BLaER1 (cell line): ENCODE data around the gene FRMD4A.

Source experiments
- H3K27ac ChIP-seq: shearing (Covaris generic); formaldehyde crosslinking; 2 replicates; pipeline ENCODE4 v1.8.1; 2022
- H3K27me3 ChIP-seq: shearing (Covaris generic); formaldehyde crosslinking; 2 replicates; pipeline ENCODE4 v1.8.1; 2022
- H3K36me3 ChIP-seq: shearing (Covaris generic); formaldehyde crosslinking; 2 replicates; pipeline ENCODE4 v1.8.1; 2022
- H3K4me1 ChIP-seq: shearing (Covaris generic); formaldehyde crosslinking; 2 replicates; pipeline ENCODE4 v1.8.1; 2022
- H3K4me2 ChIP-seq: shearing (Covaris generic); formaldehyde crosslinking; 2 replicates; pipeline ENCODE4 v1.8.1; 2022
- H3K4me3 ChIP-seq: shearing (Covaris generic); formaldehyde crosslinking; 2 replicates; pipeline ENCODE4 v1.8.1; 2022
- H3K9ac ChIP-seq: shearing (Covaris generic); formaldehyde crosslinking; 2 replicates; pipeline ENCODE4 v1.8.1; 2022
- H3K9me3 ChIP-seq: shearing (Covaris generic); formaldehyde crosslinking; 2 replicates; pipeline ENCODE4 v1.8.1; 2022
- H4K20me1 ChIP-seq: shearing (Covaris generic); formaldehyde crosslinking; 2 replicates; pipeline ENCODE4 v1.8.1; 2022
- Cebpa-rat ChIP-seq: shearing (Covaris generic); IDR thresholded peaks from 2 replicates; pipeline ENCODE4 v1.8.1; 2022

FRMD4A gene

DNA sequence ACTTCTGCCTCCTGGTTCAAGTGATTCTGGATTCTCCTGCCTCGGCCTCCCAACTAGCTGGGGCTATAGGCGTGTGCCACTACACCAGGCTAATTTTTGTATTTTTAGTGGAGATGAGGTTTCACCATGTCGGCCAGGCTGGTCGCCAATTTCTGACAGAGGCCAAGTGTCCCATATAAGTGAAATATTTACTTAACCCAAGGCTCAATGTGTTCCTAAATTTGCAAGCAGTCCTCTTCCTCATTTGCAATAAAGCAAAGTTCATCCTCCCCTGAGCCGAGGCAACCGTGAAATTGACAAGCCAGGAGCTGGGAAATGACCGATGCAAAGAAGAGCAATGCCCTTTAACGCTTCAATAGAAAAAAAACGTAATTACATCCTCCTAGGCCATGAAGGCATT is 347.7 kb downstream of the FRMD4A start:
- Histone ChIP-seq H3K36me3 (no peaks in the 10 kb centered on the region), H3K4me2 (no peak overlapping the region), H3K27ac (no peak overlapping the region), H4K20me1 (no peaks in the 10 kb centered on the region), H3K4me3 (no peak overlapping the region), H3K27me3 (no peaks in the 10 kb centered on the region), H3K4me1 (peaks cover 11% of the 10 kb centered on the region), H3K9me3 (no peaks in the 10 kb centered on the region), H3K9ac (no peak overlapping the region)
- TF ChIP-seq Cebpa-rat, result no peak

DNA sequence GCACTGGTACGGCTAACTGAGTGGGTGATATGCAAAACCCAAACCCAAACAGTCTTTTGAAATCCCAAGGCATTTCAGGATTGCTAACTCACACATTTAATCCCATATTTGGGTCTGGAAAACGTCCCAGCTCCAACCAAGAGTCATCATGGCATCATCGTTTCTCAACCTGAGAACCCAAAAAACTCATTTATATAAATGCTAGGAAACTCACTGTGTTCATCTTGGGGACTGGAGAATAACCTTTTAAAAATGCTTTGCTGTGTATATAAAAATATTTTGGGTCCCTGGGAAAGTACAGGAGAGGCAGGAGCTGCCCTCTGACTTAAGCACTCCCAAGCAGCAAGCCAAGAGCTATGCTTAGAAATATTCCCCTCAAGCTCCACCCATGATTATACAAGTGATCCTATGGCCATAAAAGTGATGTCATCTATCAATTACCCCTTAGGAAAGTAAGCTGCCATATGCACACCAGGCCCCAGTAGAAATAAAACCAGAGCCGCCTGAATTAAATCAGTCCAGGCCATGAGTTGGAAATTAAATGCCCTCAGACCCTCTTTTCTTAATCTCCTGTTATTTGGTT is 352.1 kb downstream of the FRMD4A start:
- Histone ChIP-seq H3K36me3 (no peaks in the 10 kb centered on the region), H4K20me1 (no peaks in the 10 kb centered on the region), H3K27me3 (no peaks in the 10 kb centered on the region), H3K4me2 (no peak overlapping the region), H3K9me3 (no peaks in the 10 kb centered on the region), H3K4me3 (no peak overlapping the region), H3K4me1 (no peaks in the 10 kb centered on the region), H3K9ac (no peak overlapping the region), H3K27ac (no peak overlapping the region)
- no peak for TF ChIP-seq Cebpa-rat

DNA sequence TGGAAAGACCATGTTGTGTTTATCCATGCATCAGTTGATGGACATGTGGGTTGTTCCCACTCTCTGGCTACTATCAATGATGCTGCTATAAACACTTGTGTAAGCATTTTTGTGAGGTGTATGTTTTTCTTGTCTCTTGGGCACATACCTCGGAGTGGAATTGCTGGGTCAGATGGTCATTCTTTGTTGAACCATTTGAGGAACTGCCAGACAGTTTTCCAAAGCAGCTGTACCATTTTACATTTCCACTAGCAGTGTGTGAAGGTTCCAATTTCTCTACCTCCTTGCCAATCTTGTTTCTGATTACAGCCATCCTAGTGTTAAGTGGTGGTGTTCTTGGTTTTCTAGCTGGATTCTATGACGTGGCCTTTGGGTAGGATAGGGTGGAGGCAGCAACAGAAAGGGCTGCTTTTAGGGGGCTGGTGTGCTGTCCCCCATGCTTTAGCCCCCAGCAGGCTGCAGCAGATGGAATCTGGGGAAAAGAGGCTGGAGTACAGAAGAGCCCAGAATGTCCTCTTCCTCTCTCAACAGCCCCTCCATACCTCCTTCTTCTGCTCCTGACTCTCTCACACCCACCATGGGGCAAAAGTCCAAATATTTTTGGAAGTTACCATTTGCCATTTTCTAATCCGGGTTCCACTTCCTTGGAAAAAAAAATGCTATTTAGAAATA is 352.7 kb downstream of the FRMD4A start:
- H3K27ac ChIP-seq, result no peak overlapping the region
- no peaks in the 10 kb centered on the region for H4K20me1 ChIP-seq
- no peak overlapping the region for H3K4me2 ChIP-seq
- H3K4me3 ChIP-seq, result no peak overlapping the region
- no peaks in the 10 kb centered on the region for H3K27me3 ChIP-seq
- H3K4me1 ChIP-seq, result no peaks in the 10 kb centered on the region
- TF ChIP-seq Cebpa-rat, result no peak
- no peak overlapping the region for H3K9ac ChIP-seq
- H3K9me3 ChIP-seq, result no peaks in the 10 kb centered on the region
- H3K36me3 ChIP-seq, result no peaks in the 10 kb centered on the region

DNA sequence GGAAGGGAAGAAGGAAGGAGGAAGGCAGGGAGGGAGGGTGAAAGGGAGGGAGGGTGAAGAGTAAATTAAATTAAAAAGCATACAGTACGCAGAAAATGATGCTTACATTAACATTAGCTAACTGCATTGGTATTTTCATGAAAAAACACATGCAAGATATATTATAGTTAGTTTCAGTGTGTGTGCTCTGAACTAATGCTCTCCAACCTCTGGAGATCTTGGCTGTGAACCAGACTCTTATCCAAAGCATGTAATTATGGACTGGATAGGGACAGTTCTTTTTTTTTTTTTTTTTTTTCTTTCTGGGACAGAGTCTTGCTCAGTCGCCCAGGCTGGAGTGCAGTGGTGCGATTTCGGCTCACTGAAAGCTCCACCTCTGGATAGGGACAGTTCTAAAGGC is 357.0 kb downstream of the FRMD4A start:
- H3K27me3 ChIP-seq, result no peaks in the 10 kb centered on the region
- no peak overlapping the region for H3K9ac ChIP-seq
- H3K4me2 ChIP-seq, result no peak overlapping the region
- no peaks in the 10 kb centered on the region for H3K36me3 ChIP-seq
- peaks cover 6% of the 10 kb centered on the region for H3K4me1 ChIP-seq
- no peak for TF ChIP-seq Cebpa-rat
- H3K27ac ChIP-seq, result no peak overlapping the region
- H3K9me3 ChIP-seq, result no peaks in the 10 kb centered on the region
- H4K20me1 ChIP-seq, result no peaks in the 10 kb centered on the region
- no peak overlapping the region for H3K4me3 ChIP-seq

DNA sequence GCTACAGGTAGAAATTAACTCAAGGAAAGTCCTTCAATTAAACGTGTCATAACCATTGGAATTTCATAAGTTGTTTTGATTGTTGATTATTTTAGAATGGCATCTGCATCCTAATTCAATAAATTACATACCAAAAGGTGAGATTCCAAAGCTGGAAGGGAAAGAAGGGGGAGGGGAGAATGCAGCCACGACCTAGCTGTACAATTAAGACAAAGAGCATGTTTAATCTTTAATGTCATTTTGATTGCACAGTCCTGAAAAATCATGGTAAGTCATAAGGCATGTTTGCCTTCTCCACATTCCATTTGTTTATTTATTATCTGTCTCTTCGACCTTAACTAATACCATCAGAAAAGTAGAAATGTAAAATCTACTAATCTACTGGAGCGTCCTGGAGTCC is 358.1 kb downstream of the FRMD4A start:
- Histone ChIP-seq H3K4me1 (peaks cover 6% of the 10 kb centered on the region), H3K27ac (no peak overlapping the region), H3K36me3 (no peaks in the 10 kb centered on the region), H3K27me3 (no peaks in the 10 kb centered on the region), H3K9me3 (no peaks in the 10 kb centered on the region), H4K20me1 (no peaks in the 10 kb centered on the region), H3K4me3 (no peak overlapping the region), H3K9ac (no peak overlapping the region), H3K4me2 (no peak overlapping the region)
- no peak for TF ChIP-seq Cebpa-rat

DNA sequence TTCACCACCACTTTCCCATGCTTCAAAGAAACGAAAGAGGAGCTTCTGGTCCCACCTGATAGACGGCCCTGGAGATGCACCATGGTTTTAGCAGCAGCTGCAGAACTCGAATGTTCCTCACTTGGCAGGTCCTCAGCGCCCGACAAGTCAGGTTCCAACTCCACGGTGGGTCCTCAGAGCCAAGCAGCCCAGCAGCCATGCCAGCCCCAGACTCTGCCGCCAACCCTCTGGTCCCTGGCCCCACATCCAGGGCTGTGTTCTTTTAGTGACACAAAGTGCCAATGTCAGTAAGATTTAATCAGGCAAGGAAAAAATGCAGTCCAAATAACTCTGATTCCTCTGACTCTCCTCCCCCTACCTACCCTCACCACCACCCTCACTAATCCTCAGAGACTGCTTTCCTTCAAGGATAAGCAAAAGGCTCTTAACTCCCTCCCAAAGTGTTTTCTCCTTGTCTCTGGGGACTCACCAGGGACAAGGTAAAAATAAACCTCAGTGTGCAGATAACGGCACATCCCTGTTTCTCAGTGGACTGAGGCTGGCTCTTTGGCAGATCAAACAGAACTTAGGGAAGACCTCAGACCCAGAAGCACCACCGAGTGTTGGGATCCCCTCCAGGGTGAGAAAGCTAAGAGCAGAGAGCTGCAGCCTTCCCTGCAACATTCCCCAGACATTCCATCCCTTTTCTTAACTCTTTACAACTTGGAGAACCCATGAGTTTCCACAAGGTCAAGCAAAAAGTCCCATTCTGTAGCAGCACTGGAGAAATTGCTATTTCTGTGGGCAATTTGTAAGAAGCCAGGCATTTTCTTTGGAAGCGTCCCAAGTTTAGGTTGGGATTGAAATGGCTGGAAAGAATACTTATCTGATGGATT is 358.9 kb downstream of the FRMD4A start:
- H3K9ac ChIP-seq, result no peak overlapping the region
- H3K4me2 ChIP-seq, result no peak overlapping the region
- H3K4me1 ChIP-seq, result peaks cover 6% of the 10 kb centered on the region
- no peak for TF ChIP-seq Cebpa-rat
- H3K36me3 ChIP-seq, result no peaks in the 10 kb centered on the region
- no peaks in the 10 kb centered on the region for H4K20me1 ChIP-seq
- H3K27ac ChIP-seq, result no peak overlapping the region
- no peaks in the 10 kb centered on the region for H3K27me3 ChIP-seq
- H3K9me3 ChIP-seq, result no peaks in the 10 kb centered on the region
- H3K4me3 ChIP-seq, result no peak overlapping the region

DNA sequence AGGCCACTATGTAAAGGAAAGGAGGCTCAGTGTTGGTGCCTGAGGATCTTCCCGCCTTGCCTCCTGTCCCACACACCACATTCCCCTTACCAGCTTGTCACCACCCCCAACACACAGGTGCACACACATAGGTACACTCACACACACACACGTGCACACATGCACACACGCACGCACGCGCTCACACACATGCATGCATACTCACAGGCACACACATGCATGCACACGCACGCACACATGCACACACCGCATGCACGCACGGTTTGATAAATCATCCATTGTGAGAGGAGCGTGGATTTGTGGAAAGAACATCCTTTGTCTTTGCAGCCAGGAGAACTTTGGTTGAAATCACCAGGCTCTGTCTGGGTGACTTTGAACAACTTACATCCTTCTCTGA is 359.8 kb downstream of the FRMD4A start:
- no peak for TF ChIP-seq Cebpa-rat

DNA sequence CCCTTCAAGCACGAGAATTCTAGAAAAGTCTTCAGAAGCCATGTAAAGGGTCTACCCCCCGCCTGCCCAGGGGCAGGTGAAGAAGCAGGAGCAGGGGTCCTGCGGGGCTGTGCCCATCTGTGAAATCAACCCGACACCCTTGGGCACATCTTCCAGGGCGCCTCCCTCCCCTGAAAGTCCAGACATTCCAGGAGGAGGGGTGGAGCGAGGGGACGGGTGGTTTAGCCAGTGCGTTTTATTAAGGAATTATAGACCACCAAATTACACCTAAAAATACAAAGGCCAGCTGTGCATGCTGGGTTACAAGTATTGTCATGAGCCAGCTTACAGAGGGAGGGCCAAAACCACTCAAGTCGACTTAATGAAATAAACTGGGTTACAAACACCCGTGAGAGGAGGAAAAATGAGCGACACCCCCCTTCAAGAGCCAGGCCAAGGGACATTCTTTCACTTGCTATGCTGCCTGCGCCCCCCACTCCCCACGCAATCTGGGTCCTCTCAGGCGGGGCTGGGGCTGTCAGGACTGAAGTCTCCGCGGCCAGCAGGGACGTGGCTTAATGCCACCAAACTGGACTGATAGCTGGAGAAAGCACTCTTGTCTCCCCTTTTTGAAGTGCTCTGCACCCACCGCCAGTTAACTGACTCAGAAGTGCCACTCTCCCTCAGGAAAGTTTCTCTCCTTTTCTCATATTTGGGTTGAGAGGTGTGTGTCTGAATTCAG is 360.3 kb downstream of the FRMD4A start:
- Histone ChIP-seq H3K36me3 (no peaks in the 10 kb centered on the region), H3K4me3 (no peak overlapping the region), H3K27me3 (no peaks in the 10 kb centered on the region), H3K4me2 (no peak overlapping the region), H3K27ac (no peak overlapping the region), H3K9me3 (no peaks in the 10 kb centered on the region), H3K9ac (no peak overlapping the region), H4K20me1 (no peaks in the 10 kb centered on the region), H3K4me1 (peaks cover 6% of the 10 kb centered on the region)
- no peak for TF ChIP-seq Cebpa-rat

More for the DNA sequence above, 359.8 kb downstream of the FRMD4A start:
- no peaks in the 10 kb centered on the region for H3K9me3 ChIP-seq
- H4K20me1 ChIP-seq, result no peaks in the 10 kb centered on the region
- no peak overlapping the region for H3K4me3 ChIP-seq
- H3K4me2 ChIP-seq, result no peak overlapping the region
- H3K36me3 ChIP-seq, result no peaks in the 10 kb centered on the region
- H3K27me3 ChIP-seq, result no peaks in the 10 kb centered on the region
- H3K9ac ChIP-seq, result no peak overlapping the region
- peaks cover 6% of the 10 kb centered on the region for H3K4me1 ChIP-seq
- no peak overlapping the region for H3K27ac ChIP-seq

DNA sequence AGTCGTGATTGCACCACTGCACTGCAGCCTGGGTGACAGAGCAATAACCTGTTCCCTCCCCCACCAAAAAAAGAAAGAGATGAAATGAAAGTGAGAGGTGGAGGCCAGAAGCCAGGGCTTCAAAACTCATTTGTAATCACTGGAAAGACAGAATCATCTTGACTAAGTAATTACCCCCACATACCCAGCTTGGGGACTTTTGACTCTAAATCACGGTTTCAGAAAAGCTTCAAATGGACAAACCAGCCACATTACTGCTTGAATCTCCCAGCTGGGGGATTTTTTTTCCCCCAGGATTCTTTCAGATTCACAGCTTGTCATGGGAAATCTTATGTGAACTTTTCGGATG is 361.0 kb downstream of the FRMD4A start:
- Histone ChIP-seq H4K20me1 (no peaks in the 10 kb centered on the region), H3K27me3 (no peaks in the 10 kb centered on the region), H3K9ac (no peak overlapping the region), H3K27ac (no peak overlapping the region), H3K4me1 (peaks cover 6% of the 10 kb centered on the region), H3K4me3 (no peak overlapping the region), H3K4me2 (no peak overlapping the region), H3K36me3 (no peaks in the 10 kb centered on the region), H3K9me3 (no peaks in the 10 kb centered on the region)
- no peak for TF ChIP-seq Cebpa-rat
